Liver (tissue), 9 donors: ENCODE data around the gene FAM174A. TPM values are rescaled to one million over a fixed set of nuclear protein-coding genes. Genes with fewer than 3 reads are reported as not detected.

Source experiments
- DNase-seq: peaks from one replicate; pipeline ENCODE4 v3.0.0-alpha.2; 2017; ENCODE audit warnings: low spot score
- H3K27ac ChIP-seq, 2 donors: one replicate each; pipeline ENCODE4 v1.7.0; 2013; ENCODE audit warnings: inconsistent platforms in 2 of 2, low read length in 2 of 2, control low read depth in 1 of 2, low read depth in 1 of 2, mild to moderate bottlenecking in 1 of 2
- H3K27me3 ChIP-seq, 4 donors: one replicate each; pipeline versions ENCODE4 v1.6.1 to v1.7.0; 2013; ENCODE audit warnings: low read length in 3 of 4, inconsistent platforms in 1 of 4, mild to moderate bottlenecking in 1 of 4, moderate library complexity in 1 of 4; ENCODE audit not compliant: control insufficient read depth in 4 of 4, insufficient read depth in 4 of 4
- H3K36me3 ChIP-seq, 4 donors: one replicate each; pipeline versions ENCODE4 v1.6.1 to v1.7.0; 2013; ENCODE audit warnings: low read length in 3 of 4, mild to moderate bottlenecking in 3 of 4, low read depth in 1 of 4, moderate library complexity in 1 of 4; ENCODE audit not compliant: control insufficient read depth in 4 of 4, insufficient read depth in 3 of 4
- H3K4me1 ChIP-seq, 4 donors: one replicate each; pipeline versions ENCODE4 v1.6.1 to v1.7.0; 2013; ENCODE audit warnings: low read length in 3 of 4, mild to moderate bottlenecking in 3 of 4, moderate library complexity in 1 of 4; ENCODE audit not compliant: control insufficient read depth in 4 of 4, insufficient read depth in 4 of 4
- H3K4me3 ChIP-seq, 3 donors: one replicate each; pipeline versions ENCODE4 v1.6.1 to v1.7.0; 2013; ENCODE audit warnings: low read length in 3 of 3, control low read depth in 1 of 3, low read depth in 1 of 3, mild to moderate bottlenecking in 1 of 3
- H3K9ac ChIP-seq, 2 donors: one replicate each; pipeline ENCODE4 v1.7.0; 2013; ENCODE audit warnings: low read length in 2 of 2, mild to moderate bottlenecking in 2 of 2, moderate library complexity in 2 of 2, control low read depth in 1 of 2, low read depth in 1 of 2
- H3K9me3 ChIP-seq, 4 donors: one replicate each; pipeline versions ENCODE4 v1.6.1 to v1.7.0; 2013; ENCODE audit warnings: low read length in 3 of 4; ENCODE audit not compliant: control insufficient read depth in 4 of 4
- ATF3 ChIP-seq: IDR thresholded peaks from 2 replicates; pipeline ENCODE4 v1.6.1; 2016; ENCODE audit warnings: antibody characterized with exemption
- CTCF ChIP-seq: fragments of 150-350 bp; IDR thresholded peaks from 2 replicates; pipeline ENCODE4 v1.5.1; 2017; ENCODE audit warnings: improper control_type of control experiment, low read depth, low read length; ENCODE audit not compliant: missing input control
- EGR1 ChIP-seq, 2 donors: IDR thresholded peaks; 2 replicates each; pipeline ENCODE4 v1.6.1; 2016 to 2018; ENCODE audit warnings: antibody characterized with exemption in 2 of 2, low read depth in 2 of 2
- FOXA2 ChIP-seq: IDR thresholded peaks from 2 replicates; pipeline ENCODE4 v1.6.1; 2016; ENCODE audit warnings: antibody characterized with exemption
- GABPA ChIP-seq, 2 donors: IDR thresholded peaks in 1 of 2; conservative IDR thresholded peaks in 1 of 2; 2 replicates each; pipeline ENCODE4 v1.6.1; 2016; ENCODE audit warnings: antibody characterized with exemption in 2 of 2, mild to moderate bottlenecking in 1 of 2, moderate library complexity in 1 of 2
- HNF4A ChIP-seq, 2 donors: conservative IDR thresholded peaks; 2 replicates each; pipeline ENCODE4 v1.6.1; 2016; ENCODE audit warnings: antibody characterized with exemption in 2 of 2, mild to moderate bottlenecking in 2 of 2
- HNF4G ChIP-seq: IDR thresholded peaks from 2 replicates; pipeline ENCODE4 v1.6.1; 2016; ENCODE audit warnings: antibody characterized with exemption
- JUND ChIP-seq, 2 donors: IDR thresholded peaks; 2 replicates each; pipeline ENCODE4 v1.6.1; 2016; ENCODE audit warnings: antibody characterized with exemption in 2 of 2
- NR2F2 ChIP-seq: IDR thresholded peaks from 2 replicates; pipeline ENCODE4 v1.6.1; 2016; ENCODE audit warnings: antibody characterized with exemption
- RAD21 ChIP-seq, 2 donors: IDR thresholded peaks; 2 replicates each; pipeline ENCODE4 v1.6.1; 2016; ENCODE audit warnings: antibody characterized with exemption in 2 of 2, mild to moderate bottlenecking in 2 of 2
- REST ChIP-seq: IDR thresholded peaks from 2 replicates; pipeline ENCODE4 v1.6.1; 2016; ENCODE audit warnings: antibody characterized with exemption, mild to moderate bottlenecking
- RXRA ChIP-seq, 2 donors: IDR thresholded peaks; 2 replicates each; pipeline ENCODE4 v1.6.1; 2017 to 2018; ENCODE audit warnings: antibody characterized with exemption in 2 of 2, mild to moderate bottlenecking in 1 of 2
- SP1 ChIP-seq: IDR thresholded peaks from 2 replicates; pipeline ENCODE4 v1.6.1; 2018; ENCODE audit warnings: antibody characterized with exemption, mild to moderate bottlenecking
- TAF1 ChIP-seq: conservative IDR thresholded peaks from 2 replicates; pipeline ENCODE4 v1.6.1; 2016; ENCODE audit warnings: antibody characterized with exemption, mild to moderate bottlenecking
- YY1 ChIP-seq: IDR thresholded peaks from 2 replicates; pipeline ENCODE4 v1.6.1; 2016; ENCODE audit warnings: antibody characterized with exemption, mild to moderate bottlenecking
- ZBTB33 ChIP-seq: IDR thresholded peaks from 2 replicates; pipeline ENCODE4 v1.6.1; 2016; ENCODE audit warnings: antibody characterized with exemption
- WGBS: extraction: QIAGEN DNeasy Blood & Tissue Kit; methylation state at CpG from one replicate; pipeline ENCODE4 v1.1.7; 2013; 5-methylcytosine and 5-hydroxymethylcytosine counted together
- polyA plus RNA-seq, 2 donors: library from polyadenylated mRNA; stranded (reverse) in 1 of 2; unstranded in 1 of 2; fragments of 200-250 nt in 1 of 2; fragments of >200 nt in 1 of 2; fragmentation: Nextera tagmentation in 1 of 2; extraction: Ambion mirVana in 1 of 2; gene quantifications; one replicate each; pipeline versions ENCODE4 v1.2.1 to v1.2.3, GENCODE V29; 2013 to 2015
- total RNA-seq, 2 donors: library from RNA; depleted of rRNA; stranded (reverse); fragments of >200 nt; gene quantifications; one replicate each; pipeline ENCODE4 v1.2.3, GENCODE V29; 2014
- donor health status: healthy.
- donor health status: healthy.
- donor health status: healthy.
- donor health status: healthy.
- donor health status: healthy.

The FAM174A gene
- total and polyA plus RNA-seq, 4 donors = 8.4 to 20.4 (median 15.9) TPM

GRCh38 chr5:100575815-100576214 is 40.6 kb downstream of the FAM174A start:
- Histone ChIP-seq H3K9ac (no peak overlapping the region), H3K36me3 (no peaks in the 10 kb centered on the region), H3K4me1 (no peaks in the 10 kb centered on the region), H3K27ac (no peak overlapping the region), H3K27me3 (no peaks in the 10 kb centered on the region), H3K9me3 (no peaks in the 10 kb centered on the region), H3K4me3 (no peak overlapping the region)
- TF ChIP-seq YY1 (no peak), ATF3 (no peak), RAD21 (IDR thresholded peaks at IDR 0.05) (no peak), RXRA (IDR thresholded peaks at IDR 0.05) (no peak), NR2F2 (no peak), HNF4G (no peak), EGR1 (IDR thresholded peaks at IDR 0.05; ENCODE audit: low read depth in 2 of 2) (no peak), ZBTB33 (no peak), FOXA2 (no peak), SP1 (no peak)
- DNase-seq = no peak

GRCh38 chr5:100576217-100576751 is 41.1 kb downstream of the FAM174A start:
- no peak overlapping the region for H3K27ac ChIP-seq
- TF ChIP-seq RAD21 (IDR thresholded peaks at IDR 0.05) (no peak), GABPA (IDR thresholded peaks at IDR 0.05 in 1 of 2, conservative IDR thresholded peaks at IDR 0.05 in 1 of 2) (no peak), REST (no peak), SP1 (no peak), TAF1 (no peak), FOXA2 (no peak), NR2F2 (no peak), ATF3 (no peak), HNF4G (no peak), CTCF (no peak), JUND (IDR thresholded peaks at IDR 0.05) (no peak), YY1 (no peak), ZBTB33 (no peak), HNF4A (conservative IDR thresholded peaks at IDR 0.05) (no peak)
- H3K36me3 ChIP-seq = no peaks in the 10 kb centered on the region
- no peak overlapping the region for H3K4me3 ChIP-seq
- WGBS = 85% methylated on average over 2 of the region's 2 CpGs
- H3K9ac ChIP-seq = no peak overlapping the region
- DNase-seq = no peak
- H3K4me1 ChIP-seq = no peaks in the 10 kb centered on the region
- H3K27me3 ChIP-seq = no peaks in the 10 kb centered on the region
- H3K9me3 ChIP-seq = no peaks in the 10 kb centered on the region
